SK-N-MC (cell line): ENCODE measurements around the gene PSMC3.

Experiments
- EZH2 ChIP-seq: fragments of 200-600 bp; sonication (generic); IDR thresholded peaks from one replicate; pipeline ENCODE4 v1.6.1; 2017; ENCODE audit warnings: antibody characterized with exemption
- POLR2AphosphoS5 ChIP-seq: IDR thresholded peaks from 2 replicates; pipeline ENCODE4 v1.6.1; 2012; ENCODE audit warnings: mild to moderate bottlenecking, low read depth, low read length, borderline replicate concordance

GRCh38 chr11:47437746-47438418 is 11.6 kb upstream of the PSMC3 start:
- TF ChIP-seq POLR2AphosphoS5 (no peak), EZH2 (no peak)
